GM21360 (cell line): ENCODE data around the gene IFT81.
"Not testable (repeated sequence)": the region's sequence is repeated elsewhere in the genome, so short reads cannot be mapped to it uniquely, and the experiment has no call there.

Experiments used
- ATAC-seq: cut with Tn5 transposase; IDR thresholded peaks from one replicate; pipeline ENCODE4 v1.9.1; 2021; ENCODE audit warnings: mild to moderate bottlenecking, moderate library complexity; ENCODE audit not compliant: unreplicated experiment

Gene IFT81

DNA sequence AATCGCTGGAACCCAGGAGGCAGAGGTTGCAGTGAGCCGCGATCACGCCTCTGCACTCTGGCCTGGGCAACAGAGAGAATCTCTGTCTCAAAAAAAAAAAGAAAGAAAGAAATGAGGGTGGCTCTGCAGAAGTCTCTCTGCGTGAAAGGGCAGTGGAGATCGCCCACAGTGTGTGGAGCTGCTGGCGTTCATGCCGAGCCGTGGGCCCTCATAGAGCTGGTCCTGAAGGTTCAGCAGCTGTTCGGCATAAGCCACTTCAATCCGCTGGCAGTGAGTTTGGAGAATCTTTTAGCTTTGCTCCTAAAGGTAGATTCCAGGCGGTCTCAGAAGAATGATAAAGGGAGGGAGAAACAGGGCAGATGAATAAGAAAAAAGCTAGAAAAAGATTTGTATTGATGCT lies 120.2 kb downstream of the IFT81 start:
- no peak for ATAC-seq

GRCh38 chr12:110244829-110245228 lies 120.7 kb downstream of the IFT81 start:
- ATAC-seq: no peak

DNA sequence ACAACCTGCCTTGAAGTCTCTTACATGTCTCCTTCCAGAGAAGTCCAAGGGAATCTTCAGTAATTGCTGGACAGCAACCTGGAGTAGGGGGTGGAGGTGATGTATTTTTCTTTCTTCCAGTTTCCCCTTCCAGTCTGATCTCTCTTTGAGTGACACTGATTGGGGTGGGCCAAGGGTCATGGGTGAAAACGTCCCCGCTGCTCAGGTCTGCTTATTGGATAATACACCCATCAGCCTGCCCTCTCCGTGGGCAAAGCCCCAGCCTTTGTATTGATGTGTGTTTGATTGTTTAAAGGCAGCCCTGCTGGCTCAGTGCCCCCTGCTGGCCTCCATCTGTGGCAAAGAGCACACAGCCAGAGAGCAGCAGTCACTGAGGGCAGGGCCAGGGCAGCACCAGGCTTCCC lies 121.2 kb downstream of the IFT81 start:
- no peak for ATAC-seq

- no peak for ATAC-seq
Measured at GRCh38 chr12:110246636-110247339, 122.6 kb downstream of the IFT81 start.

DNA sequence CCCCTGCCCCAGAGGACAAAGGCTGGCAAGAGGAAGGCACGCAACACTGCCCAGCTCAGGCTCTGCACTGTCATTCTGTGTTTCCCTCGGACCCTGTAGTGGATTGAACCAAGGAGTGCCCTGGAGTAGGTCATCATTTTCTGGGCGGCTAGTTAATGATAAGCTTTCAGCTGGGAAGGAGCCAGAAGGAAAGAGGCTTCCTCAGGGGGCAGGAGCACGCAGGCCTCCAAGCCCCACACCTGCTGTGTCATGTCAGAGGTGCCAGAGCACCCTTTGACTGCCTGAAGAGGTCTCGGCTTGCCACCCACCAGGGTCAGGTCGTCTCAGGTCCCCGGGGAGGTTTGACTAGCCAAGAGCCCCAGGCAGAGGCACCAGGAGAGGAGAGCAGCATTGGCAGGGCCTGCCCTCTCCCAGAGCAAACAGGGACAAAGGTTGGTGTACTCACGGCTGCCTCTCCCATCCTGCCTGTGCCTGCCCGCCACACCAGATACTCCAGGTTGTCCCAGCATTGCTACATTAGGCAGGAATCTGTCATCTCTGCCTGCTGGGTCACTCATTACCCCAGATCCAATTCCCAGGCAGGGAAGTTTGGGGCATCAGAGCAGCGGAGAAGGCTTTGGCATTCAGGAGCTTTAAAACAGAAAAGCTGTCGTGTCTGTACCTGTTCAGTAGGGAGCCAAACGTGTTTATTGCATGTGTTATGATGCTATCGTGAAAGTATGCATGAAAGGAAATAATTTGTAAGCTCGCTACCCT lies 123.4 kb downstream of the IFT81 start:
- ATAC-seq: no peak

- ATAC-seq: no peak
Measured at GRCh38 chr12:110248096-110248447, 123.9 kb downstream of the IFT81 start.

DNA sequence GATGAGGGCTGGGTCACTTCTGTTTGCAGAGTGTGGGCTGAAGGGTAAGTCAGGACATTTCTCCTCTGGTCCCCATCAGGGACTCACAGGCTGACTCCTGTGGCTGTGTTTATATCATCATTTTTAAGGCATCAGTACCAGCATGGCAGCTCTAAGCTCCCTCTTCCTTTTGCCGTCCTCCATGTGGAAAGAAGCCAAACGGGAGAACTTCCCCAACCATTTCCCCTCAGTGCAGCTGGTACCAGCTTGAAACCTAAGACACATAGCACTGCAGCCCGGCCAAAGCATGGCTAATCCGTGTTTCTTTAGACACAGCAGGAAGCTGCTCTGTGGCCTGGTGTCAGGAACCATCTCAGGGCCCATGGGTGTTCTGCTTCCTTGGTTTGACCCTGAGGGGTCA lies 124.9 kb downstream of the IFT81 start:
- ATAC-seq: no peak

DNA sequence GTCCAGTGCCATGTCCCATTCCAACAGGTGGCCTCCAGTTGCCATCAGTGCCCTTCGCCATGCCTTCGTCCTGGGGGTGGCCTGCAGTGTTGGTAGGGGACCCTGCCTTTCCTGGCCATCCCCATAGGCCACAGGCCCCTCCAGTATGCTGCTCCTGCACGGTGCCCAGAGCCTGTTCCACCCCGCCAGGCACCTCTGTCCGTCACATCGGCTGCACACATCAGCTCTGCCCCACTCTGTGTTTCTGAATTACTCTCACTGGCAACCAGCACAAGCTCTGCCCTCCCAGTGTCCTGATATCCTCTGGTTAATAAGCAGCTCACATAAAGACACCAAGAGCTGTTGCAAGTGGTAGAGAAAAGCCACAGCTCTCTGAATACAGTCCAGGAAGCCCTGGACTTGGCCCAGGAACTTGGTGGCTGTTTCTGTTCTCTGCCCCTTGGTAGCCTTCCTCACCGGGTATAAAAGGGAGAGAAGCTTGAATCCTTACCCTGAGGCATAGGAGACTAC lies 125.6 kb downstream of the IFT81 start:
- ATAC-seq: no peak

- no peak for ATAC-seq
Measured at GRCh38 chr12:110251381-110251780, 127.2 kb downstream of the IFT81 start.

GRCh38 chr12:110252716-110253115 lies 128.6 kb downstream of the IFT81 start:
- no peak for ATAC-seq

GRCh38 chr12:110253176-110253575 lies 129.0 kb downstream of the IFT81 start:
- ATAC-seq: no peak

- no peak for ATAC-seq
Measured at GRCh38 chr12:110254971-110255540, 130.9 kb downstream of the IFT81 start.

- not testable (repeated sequence) for ATAC-seq
Measured at GRCh38 chr12:110255890-110256456, 131.8 kb downstream of the IFT81 start.

GRCh38 chr12:110256780-110257431 lies 132.7 kb downstream of the IFT81 start:
- ATAC-seq: no peak

DNA sequence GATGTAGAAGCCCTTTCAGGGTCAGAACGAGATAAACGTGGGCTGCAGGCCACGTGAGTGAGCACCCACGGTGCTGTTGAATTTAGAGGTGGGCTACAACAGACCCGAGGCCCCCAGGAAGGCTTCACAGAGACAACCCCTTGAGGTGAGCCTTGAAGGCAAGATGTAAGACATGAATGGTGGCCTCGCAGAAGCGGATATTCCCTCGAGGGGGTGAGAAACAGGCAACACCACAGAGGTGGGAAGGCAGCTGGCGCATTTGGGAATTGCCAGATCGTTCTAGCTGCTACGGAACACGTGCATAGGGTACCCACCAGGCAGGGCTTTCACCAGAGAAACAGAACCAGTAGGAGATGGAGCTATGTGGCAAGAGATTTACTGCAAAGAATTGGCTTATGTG lies 134.3 kb downstream of the IFT81 start:
- ATAC-seq: no peak

GRCh38 chr12:110262442-110263388 lies 138.6 kb downstream of the IFT81 start:
- no peak for ATAC-seq

GRCh38 chr12:110266381-110266960 lies 142.3 kb downstream of the IFT81 start:
- ATAC-seq: no peak

GRCh38 chr12:110266980-110267620 lies 142.9 kb downstream of the IFT81 start:
- ATAC-seq: no peak
